ENCODE results near the gene RHBDD1.

The RHBDD1 gene

GRCh38 chr2:226902041-226902966, 66.5 kb downstream of the RHBDD1 start:
- no peak overlapping the region for H3K4me3 ChIP-seq (ENCODE audit: low read depth, low read length)
- TF ChIP-seq CTCF (IDR thresholded peaks at IDR 0.05; ENCODE audit: control insufficient read depth, extremely low read depth, insufficient read depth) = no peak
- DNase-seq (ENCODE audit: low read depth) = no peak

GRCh38 chr2:226903179-226903578, 67.3 kb downstream of the RHBDD1 start:
- no peak for TF ChIP-seq CTCF (IDR thresholded peaks at IDR 0.05; ENCODE audit: control insufficient read depth, extremely low read depth, insufficient read depth)
- H3K4me3 ChIP-seq (ENCODE audit: low read depth, low read length) = no peak overlapping the region
- DNase-seq (ENCODE audit: low read depth) = no peak

- H3K4me3 ChIP-seq (ENCODE audit: low read depth, low read length) = no peak overlapping the region
- TF ChIP-seq CTCF (IDR thresholded peaks at IDR 0.05; ENCODE audit: control insufficient read depth, extremely low read depth, insufficient read depth) = no peak
- DNase-seq (ENCODE audit: low read depth) = no peak
Observed at GRCh38 chr2:226904592-226904991, 68.7 kb downstream of the RHBDD1 start.

GRCh38 chr2:226905718-226906117, 69.9 kb downstream of the RHBDD1 start:
- no peak overlapping the region for H3K4me3 ChIP-seq (ENCODE audit: low read depth, low read length)
- no peak for DNase-seq (ENCODE audit: low read depth)
- no peak for TF ChIP-seq CTCF (IDR thresholded peaks at IDR 0.05; ENCODE audit: control insufficient read depth, extremely low read depth, insufficient read depth)

GRCh38 chr2:226906163-226906693, 70.4 kb downstream of the RHBDD1 start:
- no peak for TF ChIP-seq CTCF (IDR thresholded peaks at IDR 0.05; ENCODE audit: control insufficient read depth, extremely low read depth, insufficient read depth)
- no peak overlapping the region for H3K4me3 ChIP-seq (ENCODE audit: low read depth, low read length)
- no peak for DNase-seq (ENCODE audit: low read depth)

GRCh38 chr2:226909126-226909525, 73.3 kb downstream of the RHBDD1 start:
- TF ChIP-seq CTCF (IDR thresholded peaks at IDR 0.05; ENCODE audit: control insufficient read depth, extremely low read depth, insufficient read depth) = no peak
- DNase-seq (ENCODE audit: low read depth) = no peak
- H3K4me3 ChIP-seq (ENCODE audit: low read depth, low read length) = no peak overlapping the region

All from LNCaP clone FGC (cell line).